HG03521 (cell line): Measurements from ENCODE around the gene WASHC4.
"Not testable (repeated sequence)": the region's sequence is repeated elsewhere in the genome, so short reads cannot be mapped to it uniquely, and the experiment has no call there.

Experiments
- ATAC-seq: cut with Tn5 transposase; IDR thresholded peaks from one replicate; pipeline ENCODE4 v1.9.1; 2021; ENCODE audit warnings: mild to moderate bottlenecking, moderate library complexity; ENCODE audit not compliant: unreplicated experiment

The WASHC4 gene

DNA sequence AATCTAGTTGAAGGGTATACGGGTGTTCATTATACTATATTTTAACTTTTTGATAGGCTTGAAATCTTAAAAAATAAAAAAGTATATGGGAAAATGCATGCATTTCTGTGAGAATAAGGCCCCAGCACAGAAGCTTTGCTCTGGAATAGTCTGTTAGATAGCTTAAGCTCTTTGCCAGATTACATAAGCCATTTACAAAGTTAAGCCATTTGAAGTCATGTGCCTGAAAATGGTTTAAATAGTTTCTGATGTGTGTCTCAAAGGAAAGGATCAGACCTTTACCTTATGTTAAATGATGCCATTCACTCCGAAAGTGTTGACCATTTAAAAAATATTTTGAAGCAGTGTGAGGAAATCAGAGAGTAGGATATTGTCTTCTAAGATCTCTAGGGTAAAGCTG, 51.3 kb downstream of the WASHC4 start:
- ATAC-seq: no peak

DNA sequence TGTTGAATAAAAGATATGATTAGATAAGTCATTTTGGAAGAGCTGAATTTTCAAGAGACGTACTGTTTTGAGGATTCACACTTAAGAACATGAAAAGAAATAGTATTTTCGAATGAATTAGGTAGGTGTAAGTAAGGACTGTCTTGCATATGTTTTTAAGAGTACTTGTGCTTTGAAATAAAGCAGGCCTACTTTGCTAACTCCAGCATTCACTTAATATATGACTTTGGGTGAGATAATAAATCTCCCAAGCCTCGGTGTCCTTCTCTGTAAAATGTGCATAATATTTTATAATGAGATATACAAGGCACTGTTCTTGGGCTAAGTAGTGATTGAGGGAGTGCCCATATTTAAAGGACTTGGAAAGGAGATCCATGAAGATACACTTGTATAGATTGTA, 54.6 kb downstream of the WASHC4 start:
- ATAC-seq: no peak

DNA sequence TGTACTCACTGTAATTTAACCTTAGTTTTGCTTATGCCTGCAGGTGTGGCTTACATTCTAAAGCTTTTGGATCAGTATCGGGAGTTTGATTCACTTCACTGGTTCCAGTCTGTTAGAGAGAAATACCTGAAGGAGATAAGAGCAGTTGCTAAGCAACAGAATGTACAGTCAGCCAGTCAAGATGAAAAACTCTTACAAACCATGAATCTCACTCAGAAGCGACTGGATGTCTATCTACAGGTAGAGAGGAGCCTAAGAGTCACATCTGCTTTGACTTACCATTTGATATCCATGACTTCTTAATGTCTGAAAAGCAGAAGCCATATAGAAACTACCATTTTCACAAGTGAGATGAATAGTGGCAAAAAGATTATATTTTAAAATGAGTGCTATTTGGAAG, 56.5 kb downstream of the WASHC4 start:
- ATAC-seq: no peak

DNA sequence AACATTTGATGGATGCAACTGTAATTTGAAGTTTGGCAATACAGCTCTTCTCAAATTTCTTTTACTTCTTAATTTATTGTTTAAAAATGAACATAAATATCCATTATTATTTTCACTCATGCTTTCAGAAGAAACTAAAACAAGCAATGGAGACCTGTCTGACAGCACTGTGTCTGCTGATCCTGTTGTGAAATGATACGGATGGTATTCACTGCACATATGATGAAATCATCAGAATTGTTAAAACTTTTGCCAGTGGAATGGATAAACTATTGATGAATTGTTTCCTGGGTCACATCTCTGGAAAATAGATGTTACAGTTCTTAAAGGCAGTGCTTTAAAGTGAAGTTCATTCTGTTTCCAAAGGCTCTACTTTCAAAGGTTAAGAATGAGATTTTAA, 59.2 kb downstream of the WASHC4 start:
- ATAC-seq: no peak

DNA sequence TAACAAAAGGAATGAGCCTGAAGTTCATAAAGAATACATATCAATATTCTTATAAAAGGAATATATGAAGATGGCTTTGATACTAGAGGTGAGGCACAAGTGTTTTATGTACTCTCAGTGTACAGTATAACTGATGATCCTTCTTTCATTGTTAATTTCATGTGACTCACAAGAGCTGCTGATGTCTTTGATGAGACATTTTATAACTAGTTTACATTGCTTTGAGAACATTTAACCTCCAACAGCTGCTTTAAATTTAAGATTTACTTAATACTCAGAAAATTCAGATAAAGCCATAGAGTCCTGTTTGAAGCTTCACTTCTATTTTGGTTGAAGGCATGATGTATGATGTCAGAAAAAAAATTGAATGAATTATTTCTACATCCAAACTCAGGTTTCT, 59.8 kb downstream of the WASHC4 start:
- no peak for ATAC-seq

DNA sequence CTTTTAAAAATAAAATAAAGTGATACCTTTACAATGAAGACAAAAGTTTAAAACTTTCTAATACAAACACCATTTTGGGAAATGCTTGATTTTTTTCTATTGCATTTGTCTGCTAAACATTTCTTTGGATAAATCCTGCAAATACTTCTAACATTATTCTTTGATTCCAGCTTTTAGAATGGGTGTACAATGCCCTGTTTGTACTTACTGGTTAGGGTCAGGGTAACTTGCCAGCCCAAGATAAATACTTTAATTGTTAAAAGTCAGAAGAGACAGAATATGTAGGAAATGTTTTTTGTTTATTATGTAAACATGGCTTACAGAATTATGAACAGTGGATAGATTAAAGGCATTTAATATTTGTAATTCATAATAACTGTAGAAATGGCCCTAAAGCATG, 60.5 kb downstream of the WASHC4 start:
- ATAC-seq: no peak

DNA sequence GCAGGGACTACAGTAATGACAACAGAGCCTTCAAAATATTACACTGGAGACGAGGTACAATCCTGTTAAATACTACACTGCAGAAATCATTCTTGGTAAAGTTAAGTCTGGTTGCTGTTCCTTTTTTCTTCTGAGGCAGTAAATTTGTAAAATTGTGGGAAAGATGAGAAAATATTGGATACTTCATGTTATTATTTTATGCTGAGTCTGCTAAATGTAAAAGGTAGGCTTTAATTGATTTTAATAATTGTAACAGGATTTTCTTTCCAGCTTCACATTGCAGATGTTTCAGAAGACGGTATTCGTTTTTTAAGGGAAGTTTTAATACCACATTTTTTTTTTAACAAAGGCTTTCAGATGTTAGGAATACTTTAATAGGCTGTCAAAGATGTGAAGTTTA, 62.6 kb downstream of the WASHC4 start:
- no peak for ATAC-seq

DNA sequence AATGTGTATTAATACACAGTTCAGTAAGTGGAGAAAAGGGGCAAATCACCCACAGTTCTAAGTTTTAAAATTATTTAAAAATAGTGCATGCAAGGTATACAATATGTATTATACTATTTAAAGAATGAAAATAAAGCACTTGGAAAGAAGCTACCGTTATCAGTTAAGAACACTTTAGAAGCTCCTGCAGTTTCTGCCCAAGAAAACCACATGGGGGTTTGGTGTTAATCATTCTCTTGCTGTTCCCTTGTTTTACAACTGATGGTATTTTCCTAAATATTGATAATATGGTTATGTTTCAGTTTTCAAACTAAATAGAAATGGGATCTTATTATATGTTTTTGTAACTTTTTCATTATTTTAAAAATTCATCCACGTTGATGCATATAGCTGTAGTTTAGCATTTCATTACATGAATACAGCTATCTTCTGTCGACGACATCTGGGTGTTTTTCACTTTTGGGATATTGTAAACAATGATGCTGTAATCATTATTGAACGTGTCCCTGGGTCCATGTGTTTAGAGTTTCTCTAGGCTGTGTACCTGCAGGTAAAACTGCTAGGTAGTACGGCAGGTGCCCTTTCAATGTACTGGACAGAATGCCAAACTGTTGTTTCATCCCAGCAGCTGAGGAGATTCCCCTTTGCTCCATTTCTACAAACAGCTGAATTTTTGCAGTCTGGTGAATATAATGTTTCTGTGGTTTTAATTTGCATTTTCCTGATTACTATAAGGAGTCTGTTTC, 64.3 kb downstream of the WASHC4 start:
- ATAC-seq: no peak

DNA sequence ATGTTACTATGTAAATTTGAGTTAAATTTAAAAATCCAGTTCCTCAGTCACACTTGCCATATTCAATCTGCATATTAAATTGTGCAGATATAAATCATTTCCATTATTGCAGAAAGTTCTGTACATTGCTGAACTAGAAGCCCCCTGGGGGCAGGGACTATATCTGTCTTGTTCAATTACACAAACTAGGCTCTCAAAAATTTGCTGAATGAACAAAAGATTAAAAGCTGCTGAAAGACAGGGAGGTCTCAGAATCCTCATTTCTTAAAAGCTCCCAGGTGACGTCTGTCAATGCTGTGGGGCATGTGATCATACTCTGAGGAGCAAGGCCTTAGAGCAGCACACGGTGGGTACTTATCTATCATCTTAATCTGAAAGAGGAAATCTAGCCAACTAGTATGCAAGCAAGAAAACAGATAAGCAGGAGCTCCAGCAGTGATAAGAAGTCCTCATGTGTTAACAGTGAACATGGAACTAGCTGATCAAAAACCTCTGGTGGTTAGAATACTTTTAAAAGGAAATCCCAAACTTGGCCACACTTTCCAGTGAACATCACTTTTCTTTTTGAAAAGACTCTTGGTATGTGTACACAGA, 68.0 kb downstream of the WASHC4 start:
- ATAC-seq: no peak

DNA sequence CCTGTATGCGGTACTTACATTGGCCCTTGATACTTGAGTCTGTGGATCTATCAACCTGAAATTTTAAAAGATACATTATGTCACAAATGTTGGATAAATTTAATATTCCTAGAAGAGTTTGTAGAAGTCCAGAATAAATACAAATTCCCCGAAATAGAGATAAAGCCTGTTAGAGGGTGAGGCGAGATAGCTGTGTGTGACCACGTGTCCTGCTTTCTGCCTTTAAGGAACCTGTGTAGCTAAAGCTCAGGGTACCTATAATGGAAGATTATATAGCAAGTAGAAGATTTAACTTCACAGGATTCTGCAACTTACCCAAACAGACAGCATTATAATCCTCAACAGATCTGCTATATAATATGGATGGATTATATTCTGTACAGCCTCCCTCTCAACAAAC, 69.7 kb downstream of the WASHC4 start:
- no peak for ATAC-seq

DNA sequence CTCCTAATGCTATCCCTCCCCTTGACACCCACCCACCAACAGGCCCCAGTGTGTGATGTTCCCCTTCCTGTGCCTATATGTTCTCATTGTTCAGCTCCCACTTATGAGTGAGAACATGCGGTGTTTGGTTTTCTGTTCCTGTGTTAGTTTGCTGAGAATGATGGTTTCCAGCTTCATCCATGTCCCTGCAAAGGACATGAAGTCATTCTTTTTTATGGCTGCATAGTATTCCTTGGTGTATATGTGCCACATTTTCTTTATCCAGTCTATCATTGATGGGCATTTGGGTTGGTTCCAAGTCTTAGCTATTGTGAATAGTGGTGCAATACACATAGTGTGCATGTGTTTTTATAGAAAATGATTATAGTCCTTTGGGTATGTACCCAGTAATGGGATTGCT, 71.6 kb downstream of the WASHC4 start:
- not testable (repeated sequence) for ATAC-seq

DNA sequence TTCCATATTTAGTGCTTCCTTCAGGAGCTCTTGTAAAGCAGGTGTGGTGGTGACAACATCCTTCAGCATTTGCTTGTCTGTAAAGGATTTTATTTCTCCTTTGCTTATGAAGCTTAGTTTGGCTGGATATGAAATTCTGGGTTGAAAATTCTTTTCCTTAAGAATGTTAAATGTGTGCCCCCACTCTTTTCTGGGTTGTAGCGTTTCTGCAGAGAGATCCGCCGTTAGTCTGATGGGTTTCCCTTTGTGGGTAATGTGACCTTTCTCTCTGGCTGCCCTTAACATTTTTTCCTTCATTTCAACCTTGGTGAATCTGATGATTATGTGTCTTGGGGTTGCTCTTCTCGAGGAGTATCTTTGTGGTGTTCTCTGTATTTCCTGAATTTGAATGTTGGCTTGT, 75.9 kb downstream of the WASHC4 start:
- ATAC-seq: not testable (repeated sequence)

DNA sequence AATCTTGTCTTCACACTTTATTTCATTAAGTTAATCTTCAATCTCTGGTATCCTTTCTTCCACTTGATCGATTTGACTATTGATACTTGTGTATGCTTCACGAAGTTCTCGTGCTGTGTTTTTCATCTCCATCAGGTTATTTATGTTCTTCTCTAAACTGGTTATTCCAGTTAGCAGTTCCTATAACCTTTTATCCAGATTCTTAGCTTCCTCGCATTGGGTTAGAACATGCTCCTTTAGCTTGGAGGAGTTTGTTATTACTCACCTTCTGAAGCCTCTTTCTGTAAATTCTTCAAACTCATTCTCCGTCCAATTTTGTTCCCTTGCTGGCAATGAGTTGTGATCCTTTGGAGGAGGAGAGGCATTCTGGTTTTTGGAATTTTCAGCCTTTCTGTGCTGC, 76.4 kb downstream of the WASHC4 start:
- not testable (repeated sequence) for ATAC-seq

DNA sequence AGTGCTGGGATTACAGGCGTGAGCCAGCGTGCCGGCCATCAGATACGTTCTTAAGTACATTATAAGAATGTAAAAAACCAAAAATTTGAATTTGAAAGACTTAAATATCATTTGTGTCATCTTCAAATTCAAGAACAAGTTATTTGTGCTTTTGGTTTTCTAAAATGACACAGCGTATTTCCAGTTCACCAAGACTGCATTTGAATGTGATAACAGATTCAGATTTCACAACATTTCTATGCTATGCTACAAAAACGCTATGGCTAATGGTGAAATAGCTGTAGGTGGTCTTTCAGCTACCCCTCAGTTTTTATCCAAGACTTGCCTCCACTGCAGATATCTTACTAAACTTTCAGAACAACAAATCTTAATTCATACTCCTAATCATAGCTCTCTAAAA, 81.8 kb downstream of the WASHC4 start:
- no peak for ATAC-seq

DNA sequence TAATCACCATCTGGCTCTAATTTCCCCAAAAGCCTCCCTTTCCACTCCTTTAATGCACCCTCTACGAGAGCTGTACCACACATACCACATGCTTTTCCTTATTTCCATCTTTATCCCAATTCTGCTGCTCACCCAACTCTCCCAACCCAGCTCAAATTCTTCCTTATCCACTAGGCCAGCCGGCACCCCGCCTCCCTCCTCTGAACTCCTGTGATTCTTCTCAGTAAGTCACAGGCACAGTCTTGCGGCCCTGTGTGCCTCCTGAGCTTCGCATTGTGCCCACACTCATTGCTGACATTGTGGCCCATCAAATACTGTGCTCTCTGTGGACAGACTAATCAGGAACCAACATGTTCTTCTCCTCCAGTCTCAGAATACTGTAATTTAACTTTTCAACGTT, 83.0 kb downstream of the WASHC4 start:
- ATAC-seq: no peak

DNA sequence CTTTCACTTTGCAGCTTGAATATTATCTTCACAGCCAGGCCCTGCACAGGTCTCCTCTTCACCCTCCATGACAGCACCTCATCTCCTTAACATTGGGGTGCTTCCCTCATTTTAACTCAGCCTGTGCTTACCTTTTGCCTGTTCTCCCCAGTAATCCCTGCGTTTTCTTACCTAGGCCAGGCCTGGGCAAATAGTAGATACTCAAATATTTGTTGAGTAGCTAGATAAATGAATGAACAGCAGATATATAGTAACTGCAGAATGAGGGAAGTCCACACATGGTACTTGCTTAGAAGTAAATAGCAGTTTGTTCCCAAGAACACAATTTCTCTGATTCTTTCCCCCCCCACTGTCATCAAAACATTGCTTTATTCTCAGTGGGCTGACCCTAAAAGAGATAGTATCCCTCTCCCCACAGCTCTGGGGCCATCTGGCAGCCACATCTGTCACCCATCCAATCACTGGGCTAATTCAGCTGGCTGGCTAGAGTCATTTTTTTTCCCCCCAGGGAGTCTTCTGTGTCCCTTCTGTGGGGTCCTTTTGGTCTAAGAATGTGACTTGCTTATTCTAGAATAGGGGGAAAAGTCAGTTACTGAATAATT, 85.2 kb downstream of the WASHC4 start:
- no peak for ATAC-seq

DNA sequence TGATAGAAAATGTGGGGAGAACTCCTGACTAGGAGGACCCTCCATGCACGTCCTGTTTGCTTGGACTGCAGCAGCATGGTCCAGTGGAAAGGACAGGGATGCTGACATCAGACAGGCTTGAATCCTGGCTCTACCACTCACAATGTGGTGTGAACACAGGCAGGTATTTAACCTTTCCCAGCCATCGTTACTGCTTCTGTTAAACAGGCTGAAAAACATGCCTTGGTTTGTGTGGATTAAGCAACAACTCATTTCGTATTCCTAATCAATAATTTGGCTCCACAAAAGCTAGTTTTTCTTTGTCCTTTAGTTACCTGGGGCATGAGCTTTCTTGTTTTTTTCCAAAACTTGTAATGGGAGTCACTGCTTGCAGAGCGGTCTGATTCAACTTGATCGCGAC, 87.4 kb downstream of the WASHC4 start:
- no peak for ATAC-seq

DNA sequence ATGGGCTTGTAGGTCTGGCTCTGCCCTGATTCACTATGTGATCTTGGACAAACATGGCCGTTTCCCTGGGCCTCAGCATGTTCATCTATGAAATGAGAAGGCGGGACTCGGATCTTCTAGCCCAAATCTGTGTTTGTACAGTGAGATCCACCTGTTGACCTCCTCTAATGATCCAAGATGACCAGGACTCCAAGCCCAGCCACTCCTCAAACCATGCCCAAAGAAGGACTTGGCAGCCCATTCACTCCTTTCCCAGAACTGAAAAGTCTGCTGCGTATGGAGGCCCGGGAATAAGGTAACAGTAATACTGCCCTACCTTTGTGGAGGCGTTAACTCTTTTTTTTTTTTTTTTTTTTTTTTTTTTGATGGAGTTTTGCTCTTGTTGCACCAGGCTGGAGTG, 88.6 kb downstream of the WASHC4 start:
- no peak for ATAC-seq

DNA sequence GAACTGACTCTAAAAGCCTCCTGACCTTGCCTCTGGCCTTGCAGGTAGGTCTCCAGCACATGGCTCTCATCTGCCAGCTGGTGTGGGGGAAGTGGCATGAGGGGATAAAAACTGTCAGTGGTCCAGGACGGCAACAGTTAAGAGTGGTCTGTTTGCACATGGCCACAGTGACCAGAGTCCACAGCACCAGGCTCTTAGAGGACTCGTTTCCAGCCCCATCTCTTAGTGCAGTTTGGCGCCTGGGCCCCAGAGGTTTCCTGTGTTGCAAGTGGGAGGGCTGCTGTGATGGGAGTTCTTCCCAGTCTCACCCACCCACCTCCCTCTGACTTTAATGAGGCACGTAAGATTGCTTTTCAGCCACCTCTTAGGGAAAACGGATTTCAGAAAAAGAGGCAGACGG, 91.4 kb downstream of the WASHC4 start:
- no peak for ATAC-seq

DNA sequence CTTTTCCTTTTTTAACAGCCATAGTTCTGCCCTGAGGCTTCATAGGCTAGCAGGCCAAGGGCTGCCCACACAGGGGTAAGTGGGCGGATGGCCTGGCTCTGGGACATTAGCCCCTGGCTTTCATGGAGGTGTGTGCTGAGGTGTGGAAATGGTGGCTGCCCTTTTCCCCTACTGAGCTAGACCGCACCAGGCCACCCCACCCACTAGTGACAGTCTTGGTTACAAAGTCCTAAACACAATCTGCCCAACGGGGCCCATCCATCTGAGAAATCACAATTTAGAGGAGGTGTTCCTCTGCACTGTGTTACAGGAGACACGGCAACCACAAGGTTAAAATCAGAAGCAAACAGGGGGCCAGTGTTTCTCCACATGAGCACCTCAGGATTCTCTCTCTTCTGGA, 92.9 kb downstream of the WASHC4 start:
- no peak for ATAC-seq

DNA sequence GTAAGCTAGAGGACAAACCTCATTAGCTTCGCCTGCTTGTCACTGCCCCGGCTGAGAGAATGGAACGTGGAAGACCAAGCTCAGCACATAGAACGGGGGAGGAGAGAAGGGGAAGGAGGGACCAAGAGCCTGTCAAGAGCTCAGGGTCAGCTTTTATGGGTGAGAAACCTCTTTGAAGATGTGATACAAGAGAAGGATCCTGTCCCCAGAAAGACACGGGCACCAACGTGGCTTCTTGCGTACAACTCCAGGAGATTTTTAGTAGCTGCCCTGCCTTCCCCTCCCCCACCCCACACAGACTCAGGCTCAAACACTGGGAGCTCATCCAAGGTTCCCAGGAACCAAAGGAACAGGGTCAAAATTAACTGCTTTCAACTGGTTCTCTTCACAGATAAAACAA, 93.8 kb downstream of the WASHC4 start:
- ATAC-seq: no peak

DNA sequence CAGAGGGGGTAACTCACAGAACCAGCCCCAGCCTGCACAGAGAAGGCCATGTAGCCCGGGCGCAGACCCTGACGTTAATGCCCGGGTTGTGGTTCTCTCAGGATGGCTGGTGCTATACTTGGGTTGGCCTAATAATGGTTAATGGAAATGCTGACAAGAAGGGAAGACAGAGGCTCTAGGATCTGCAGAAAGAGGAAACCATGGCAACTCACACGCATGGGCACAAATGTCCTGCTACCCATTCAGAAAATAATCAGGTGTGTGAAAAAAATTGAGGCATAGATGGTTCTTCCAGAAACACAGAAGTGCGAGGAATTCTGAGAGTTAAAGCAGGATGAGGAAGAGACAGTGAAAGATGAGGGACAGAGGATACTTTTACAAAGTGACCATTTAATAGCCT, 94.7 kb downstream of the WASHC4 start:
- no peak for ATAC-seq

DNA sequence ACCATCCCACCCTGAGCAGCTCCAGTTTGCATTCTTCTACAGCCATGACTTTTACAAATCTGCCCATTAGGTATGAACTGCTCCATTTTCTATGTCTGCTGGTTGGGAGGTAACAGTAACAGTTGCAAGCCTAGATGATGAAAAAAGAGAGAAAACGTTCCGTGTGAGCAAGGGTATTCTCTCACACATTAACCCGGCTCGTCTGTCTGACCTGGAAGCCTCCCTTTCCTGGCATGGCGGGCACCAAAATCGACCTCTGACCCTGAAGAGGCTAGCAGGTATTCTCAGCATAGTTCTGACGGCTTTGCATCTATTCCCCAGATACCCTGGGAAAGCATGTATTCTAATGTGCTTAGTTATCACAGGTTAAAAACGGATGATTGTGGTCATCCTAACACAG, 96.6 kb downstream of the WASHC4 start:
- ATAC-seq: no peak
